Measurements from ENCODE around the gene MSLN. TPM values are rescaled to one million over a fixed set of nuclear protein-coding genes. Genes with fewer than 3 reads are reported as not detected.

The MSLN gene
- total and polyA plus RNA-seq, 2 donors: 0.61 to 2.6 TPM

DNA sequence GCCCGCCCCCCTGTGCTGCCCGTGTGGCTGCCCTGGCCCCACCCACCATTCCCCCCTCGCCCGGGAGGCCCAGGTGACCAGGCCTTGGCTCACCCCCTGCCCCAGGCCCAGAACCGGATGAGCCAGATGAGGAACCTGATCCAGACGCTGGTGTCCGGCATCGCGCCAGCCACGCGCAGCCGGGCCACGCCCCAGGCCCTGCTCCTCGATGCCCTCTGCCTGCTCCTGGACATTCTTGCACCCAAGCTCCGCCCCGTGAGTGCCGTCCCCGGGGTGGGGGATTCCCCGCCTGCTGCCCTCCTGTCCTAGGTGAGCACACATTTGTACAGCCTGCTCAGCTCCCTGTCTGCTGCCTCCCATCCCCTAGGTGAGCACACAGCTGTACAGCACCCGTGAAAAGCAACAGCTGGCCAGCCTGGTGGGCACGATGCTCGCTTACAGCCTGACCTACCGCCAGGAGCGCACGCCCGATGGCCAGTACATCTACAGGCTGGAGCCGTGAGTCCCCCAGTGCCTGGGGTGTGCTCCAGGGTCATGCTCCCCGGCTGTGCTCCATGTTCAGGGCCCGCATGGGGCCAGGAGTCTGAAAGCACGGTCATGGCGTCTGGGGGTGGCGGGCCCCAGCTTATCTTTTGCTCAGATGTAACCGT lies 35.2 kb downstream of the MSLN start:
- DNase-seq (ENCODE audit: low read depth in 6 of 9, low spot score in 9 of 9): no peak
- whole genome bisulfite sequencing: 97% methylated on average over 33 of the region's 33 CpGs
- H3K36me3 ChIP-seq (ENCODE audit: control insufficient read depth in 2 of 2, insufficient read depth in 2 of 2, low read length in 1 of 2): peaks cover 21 to 55% of the 10 kb centered on the region in 2 donors
- no peak overlapping the region for H3K4me3 ChIP-seq (ENCODE audit: low read length in 2 of 2)
- H3K9me3 ChIP-seq (ENCODE audit: control insufficient read depth in 2 of 2, insufficient read depth in 1 of 2, low read length in 1 of 2): peaks cover 2 to 3% of the 10 kb centered on the region in 2 donors
- H3K27me3 ChIP-seq (ENCODE audit: control insufficient read depth in 2 of 2, insufficient read depth in 1 of 2, low read length in 1 of 2): peaks cover 19 to 23% of the 10 kb centered on the region in 2 donors
- H3K4me1 ChIP-seq (ENCODE audit: control insufficient read depth in 2 of 2, insufficient read depth in 2 of 2, low read length in 2 of 2): peaks cover 2 to 6% of the 10 kb centered on the region in 2 donors
- H3K27ac ChIP-seq (ENCODE audit: low read depth in 1 of 2, low read length in 1 of 2): no peak overlapping the region

DNA sequence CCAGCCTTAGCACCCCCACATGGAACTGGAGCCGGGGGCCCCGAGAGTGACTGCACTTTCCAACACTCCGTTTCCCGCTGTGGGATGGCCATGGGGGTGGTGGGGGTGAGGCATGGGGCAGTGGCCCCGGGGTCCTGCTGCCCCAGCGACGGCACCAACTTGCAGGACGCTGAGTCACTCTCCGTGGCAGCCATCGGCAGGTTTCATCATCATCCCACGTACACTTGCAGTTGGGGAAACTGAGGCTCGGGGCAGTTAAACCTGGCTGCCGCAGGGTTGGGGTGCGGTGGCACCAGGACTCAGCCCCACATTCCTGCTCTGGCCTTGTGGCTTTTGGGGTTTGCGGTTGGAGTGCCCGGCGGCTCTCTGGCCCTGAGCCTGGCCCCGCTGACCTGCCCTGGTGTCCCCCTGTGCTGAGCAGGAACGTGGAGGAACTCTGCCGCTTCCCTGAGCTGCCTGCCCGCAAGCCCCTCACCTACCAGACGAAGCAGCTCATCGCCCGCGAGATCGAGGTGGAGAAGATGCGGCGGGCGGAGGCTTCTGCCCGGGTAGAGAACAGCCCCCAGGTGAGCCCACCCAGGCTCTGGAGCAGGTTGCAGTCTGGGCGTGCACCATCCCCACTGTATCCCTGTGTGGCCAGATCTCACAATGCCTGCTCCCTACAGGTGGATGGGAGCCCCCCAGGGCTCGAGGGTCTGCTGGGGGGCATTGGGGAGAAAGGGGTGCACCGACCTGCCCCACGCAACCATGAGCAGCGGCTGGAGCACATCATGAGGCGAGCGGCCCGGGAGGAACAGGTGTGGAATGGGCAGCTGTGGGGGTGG lies 36.0 kb downstream of the MSLN start:
- Histone ChIP-seq H3K4me3 (ENCODE audit: low read length in 2 of 2) (no peak overlapping the region), H3K27me3 (ENCODE audit: control insufficient read depth in 2 of 2, insufficient read depth in 1 of 2, low read length in 1 of 2) (peaks cover 27 to 31% of the 10 kb centered on the region in 2 donors), H3K9me3 (ENCODE audit: control insufficient read depth in 2 of 2, insufficient read depth in 1 of 2, low read length in 1 of 2) (peaks cover 3 to 9% of the 10 kb centered on the region in 2 donors), H3K36me3 (ENCODE audit: control insufficient read depth in 2 of 2, insufficient read depth in 2 of 2, low read length in 1 of 2) (peaks cover 19 to 53% of the 10 kb centered on the region in 2 donors), H3K4me1 (ENCODE audit: control insufficient read depth in 2 of 2, insufficient read depth in 2 of 2, low read length in 2 of 2) (peaks cover 8 to 10% of the 10 kb centered on the region in 2 donors), H3K27ac (ENCODE audit: low read depth in 1 of 2, low read length in 1 of 2) (no peak overlapping the region)
- no peak for DNase-seq (ENCODE audit: low read depth in 6 of 9, low spot score in 9 of 9)
- WGBS: 97% methylated on average over 38 of the region's 38 CpGs

DNA sequence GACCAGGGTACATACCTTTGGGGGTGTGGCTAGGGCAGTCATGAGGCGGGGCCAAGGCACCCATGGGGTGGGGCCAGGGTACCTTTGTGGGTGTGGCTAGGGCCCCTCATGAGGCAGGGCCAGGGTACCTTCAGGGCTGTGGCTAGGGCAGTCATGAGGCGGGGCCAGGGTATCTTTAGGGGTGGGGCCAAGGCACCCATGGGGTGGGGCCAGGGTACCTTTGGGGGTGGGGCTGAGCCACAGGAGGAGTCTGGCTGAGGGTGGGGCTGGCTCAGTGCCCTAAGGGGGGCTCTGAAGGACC lies 36.5 kb downstream of the MSLN start:
- Histone ChIP-seq H3K4me1 (ENCODE audit: control insufficient read depth in 2 of 2, insufficient read depth in 2 of 2, low read length in 2 of 2) (peaks cover 12 to 15% of the 10 kb centered on the region in 2 donors), H3K27me3 (ENCODE audit: control insufficient read depth in 2 of 2, insufficient read depth in 1 of 2, low read length in 1 of 2) (peaks cover 28 to 37% of the 10 kb centered on the region in 2 donors), H3K9me3 (ENCODE audit: control insufficient read depth in 2 of 2, insufficient read depth in 1 of 2, low read length in 1 of 2) (peaks cover 3 to 9% of the 10 kb centered on the region in 2 donors), H3K4me3 (ENCODE audit: low read length in 2 of 2) (no peak overlapping the region), H3K36me3 (ENCODE audit: control insufficient read depth in 2 of 2, insufficient read depth in 2 of 2, low read length in 1 of 2) (peaks cover 14 to 47% of the 10 kb centered on the region in 2 donors), H3K27ac (ENCODE audit: low read depth in 1 of 2, low read length in 1 of 2) (no peak overlapping the region)
- DNase-seq (ENCODE audit: low read depth in 6 of 9, low spot score in 9 of 9): no peak
- 98% methylated on average over 2 of the region's 2 CpGs for WGBS

DNA sequence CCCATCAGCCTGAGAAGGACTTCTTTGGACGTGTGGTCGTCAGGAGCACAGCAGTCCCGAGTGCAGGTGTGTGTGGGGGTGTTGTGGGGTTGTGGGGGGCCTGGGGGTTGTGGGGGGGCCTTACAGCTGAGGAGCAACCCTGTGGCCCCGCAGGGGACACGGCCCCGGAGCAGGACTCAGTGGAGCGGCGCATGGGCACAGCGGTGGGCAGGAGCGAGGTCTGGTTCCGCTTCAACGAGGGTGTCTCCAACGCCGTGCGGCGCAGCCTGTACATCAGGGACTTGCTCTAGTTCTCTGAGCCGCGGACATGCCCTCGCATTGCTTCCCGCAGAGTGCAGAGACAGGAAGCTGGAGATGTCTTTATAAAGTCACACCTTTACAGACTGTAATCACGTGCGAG lies 37.2 kb downstream of the MSLN start:
- H3K4me3 ChIP-seq (ENCODE audit: low read length in 2 of 2): no peak overlapping the region
- H3K36me3 ChIP-seq (ENCODE audit: control insufficient read depth in 2 of 2, insufficient read depth in 2 of 2, low read length in 1 of 2): peaks cover 10 to 41% of the 10 kb centered on the region in 2 donors
- H3K9me3 ChIP-seq (ENCODE audit: control insufficient read depth in 2 of 2, insufficient read depth in 1 of 2, low read length in 1 of 2): peaks cover 3 to 9% of the 10 kb centered on the region in 2 donors
- peaks cover 12 to 21% of the 10 kb centered on the region in 2 donors for H3K4me1 ChIP-seq (ENCODE audit: control insufficient read depth in 2 of 2, insufficient read depth in 2 of 2, low read length in 2 of 2)
- no peak overlapping the region for H3K27ac ChIP-seq (ENCODE audit: low read depth in 1 of 2, low read length in 1 of 2)
- 96% methylated on average over 22 of the region's 22 CpGs for WGBS
- H3K27me3 ChIP-seq (ENCODE audit: control insufficient read depth in 2 of 2, insufficient read depth in 1 of 2, low read length in 1 of 2): peaks cover 28 to 43% of the 10 kb centered on the region in 2 donors
- no peak for DNase-seq (ENCODE audit: low read depth in 6 of 9, low spot score in 9 of 9)

DNA sequence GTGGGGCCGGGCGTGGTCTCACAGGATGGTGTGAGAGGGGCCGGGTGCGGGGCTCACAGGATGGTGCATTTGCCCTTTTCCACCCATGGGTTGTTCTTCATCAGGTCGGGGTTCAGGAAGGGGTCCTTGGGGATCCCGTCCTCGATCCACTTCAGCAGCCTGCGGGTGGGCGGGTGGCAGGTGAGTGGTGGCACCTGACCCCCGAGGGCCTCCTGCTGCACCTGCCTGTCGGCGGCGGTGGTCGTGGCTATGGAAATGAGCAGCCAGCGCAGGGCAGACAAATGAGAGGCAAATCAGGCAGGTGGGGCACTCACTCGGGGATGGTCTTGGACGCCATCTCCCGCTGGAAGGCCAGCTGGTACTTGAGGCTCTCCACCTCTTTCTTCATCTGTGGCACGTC lies 38.1 kb downstream of the MSLN start:
- H3K4me1 ChIP-seq (ENCODE audit: control insufficient read depth in 2 of 2, insufficient read depth in 2 of 2, low read length in 2 of 2): peaks cover 16 to 31% of the 10 kb centered on the region in 2 donors
- H3K27ac ChIP-seq (ENCODE audit: low read depth in 1 of 2, low read length in 1 of 2): no peak overlapping the region
- no peak for DNase-seq (ENCODE audit: low read depth in 6 of 9, low spot score in 9 of 9)
- WGBS: 95% methylated on average over 19 of the region's 19 CpGs
- no peak overlapping the region for H3K4me3 ChIP-seq (ENCODE audit: low read length in 2 of 2)
- H3K27me3 ChIP-seq (ENCODE audit: control insufficient read depth in 2 of 2, insufficient read depth in 1 of 2, low read length in 1 of 2): peaks cover 28 to 50% of the 10 kb centered on the region in 2 donors
- peaks cover 5 to 31% of the 10 kb centered on the region in 2 donors for H3K36me3 ChIP-seq (ENCODE audit: control insufficient read depth in 2 of 2, insufficient read depth in 2 of 2, low read length in 1 of 2)
- peaks cover 3 to 9% of the 10 kb centered on the region in 2 donors for H3K9me3 ChIP-seq (ENCODE audit: control insufficient read depth in 2 of 2, insufficient read depth in 1 of 2, low read length in 1 of 2)

DNA sequence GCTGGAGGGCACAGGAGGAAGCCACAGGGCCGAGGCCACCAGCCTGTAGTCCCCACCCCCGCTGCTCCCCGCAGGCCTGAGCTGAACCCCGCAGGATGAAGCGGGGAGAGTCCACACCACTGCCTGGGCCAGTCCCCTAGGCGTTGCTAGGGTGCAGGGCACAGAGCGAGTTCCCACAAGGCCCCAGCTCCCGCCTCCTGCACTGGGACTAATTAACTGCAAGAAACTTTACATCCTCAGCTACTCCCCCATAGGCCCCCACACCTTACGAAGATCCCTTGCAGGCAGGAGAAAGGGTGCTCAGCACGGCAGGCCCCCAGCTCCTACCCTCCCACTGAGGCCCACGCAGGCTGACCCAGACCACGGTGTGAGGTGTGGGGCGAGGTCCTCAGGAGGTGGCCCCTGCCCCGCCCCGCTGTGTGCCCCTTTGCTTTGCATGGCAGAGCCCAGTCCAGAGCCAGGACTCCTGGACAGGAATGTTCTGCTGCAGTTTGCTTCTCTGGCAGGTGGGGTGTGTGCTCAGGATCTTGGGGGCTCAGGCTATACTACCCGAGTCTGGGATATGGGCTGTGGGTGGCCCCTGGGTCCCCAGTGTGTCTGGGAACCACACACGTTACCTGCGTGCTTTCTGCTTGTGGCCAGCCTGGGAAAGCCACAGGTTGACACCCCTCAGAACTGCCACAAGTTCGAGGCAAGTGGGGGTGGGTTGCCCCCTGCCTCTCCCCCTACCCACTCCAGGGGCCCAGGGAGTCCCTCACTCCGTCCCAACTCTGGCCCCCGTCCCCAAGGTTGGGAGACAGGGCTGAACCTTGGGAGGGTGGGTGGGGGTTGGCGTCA lies 38.8 kb downstream of the MSLN start:
- H3K27me3 ChIP-seq (ENCODE audit: control insufficient read depth in 2 of 2, insufficient read depth in 1 of 2, low read length in 1 of 2): peaks cover 28 to 52% of the 10 kb centered on the region in 2 donors
- 73% methylated on average over 22 of the region's 22 CpGs for WGBS

DNA sequence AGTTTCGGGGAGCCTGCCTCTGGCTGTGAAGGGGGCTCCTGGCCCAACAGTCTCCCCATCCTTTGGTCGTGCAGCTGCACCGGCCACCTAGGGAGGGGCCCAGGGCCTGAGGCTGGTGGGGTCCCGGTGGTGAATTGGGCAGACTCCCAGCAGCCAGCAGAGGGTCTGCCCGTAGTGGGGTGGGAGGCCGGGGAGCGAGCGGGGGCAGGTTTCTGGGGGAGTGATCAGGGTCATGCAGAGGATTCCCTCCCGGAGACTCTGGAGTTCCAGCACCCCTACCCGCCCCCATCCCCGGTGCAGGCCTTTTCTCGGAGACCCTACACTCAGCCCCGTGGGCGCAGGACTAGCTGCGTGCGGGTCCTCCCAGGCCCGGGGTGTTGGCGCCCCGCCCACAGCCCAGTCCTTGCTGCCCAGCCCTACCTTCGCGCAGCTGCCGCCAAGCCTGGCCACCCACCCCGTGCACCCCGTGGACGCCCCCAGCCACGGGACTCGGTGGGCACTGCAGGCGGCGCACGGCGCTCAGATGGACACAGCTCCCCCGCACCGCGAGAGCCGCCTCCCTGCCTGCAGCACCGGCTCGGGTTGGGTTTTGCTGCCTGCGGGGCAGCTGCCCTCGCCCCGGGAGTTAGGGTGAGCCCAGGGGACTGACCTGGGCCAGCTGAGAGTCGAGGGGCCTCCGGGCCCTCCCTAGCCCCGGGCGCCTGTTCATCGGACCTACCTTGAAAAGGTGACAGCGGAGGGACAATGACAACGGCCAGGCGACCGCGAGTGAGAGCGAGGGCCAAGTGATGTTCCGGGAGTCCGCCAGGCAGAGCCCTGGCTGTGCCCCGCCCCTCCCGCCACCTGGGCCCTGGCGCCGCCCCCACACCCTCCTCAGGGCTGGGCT lies 39.7 kb downstream of the MSLN start, which contains the start of gene GNG13:
GNG13 (minus strand) TSS at position 787 of the 886 bp plus-strand sequence. CDS start 1,657 bp downstream, outside the sequence.
- WGBS: 11% methylated on average over 57 of the region's 57 CpGs

More for the DNA sequence above, 38.8 kb downstream of the MSLN start:
- peaks cover 18 to 35% of the 10 kb centered on the region in 2 donors for H3K4me1 ChIP-seq (ENCODE audit: control insufficient read depth in 2 of 2, insufficient read depth in 2 of 2, low read length in 2 of 2)
- no peak overlapping the region for H3K4me3 ChIP-seq (ENCODE audit: low read length in 2 of 2)
- DNase-seq (ENCODE audit: low read depth in 6 of 9, low spot score in 9 of 9): no peak
- H3K27ac ChIP-seq (ENCODE audit: low read depth in 1 of 2, low read length in 1 of 2): no peak overlapping the region
- peaks cover 3 to 9% of the 10 kb centered on the region in 2 donors for H3K9me3 ChIP-seq (ENCODE audit: control insufficient read depth in 2 of 2, insufficient read depth in 1 of 2, low read length in 1 of 2)
- H3K36me3 ChIP-seq (ENCODE audit: control insufficient read depth in 2 of 2, insufficient read depth in 2 of 2, low read length in 1 of 2): peaks cover 5 to 26% of the 10 kb centered on the region in 2 donors

More for the DNA sequence above, 39.7 kb downstream of the MSLN start, which contains the start of gene GNG13:
- H3K4me1 ChIP-seq (ENCODE audit: control insufficient read depth in 2 of 2, insufficient read depth in 2 of 2, low read length in 2 of 2): peaks cover 25 to 44% of the 10 kb centered on the region in 2 donors
- peaks cover 3 to 9% of the 10 kb centered on the region in 2 donors for H3K9me3 ChIP-seq (ENCODE audit: control insufficient read depth in 2 of 2, insufficient read depth in 1 of 2, low read length in 1 of 2)
- peak within 1 kb of the TSS in 1 of 2 donors; percentile 56 for H3K27ac ChIP-seq (ENCODE audit: low read depth in 1 of 2, low read length in 1 of 2)
- H3K36me3 ChIP-seq (ENCODE audit: control insufficient read depth in 2 of 2, insufficient read depth in 2 of 2, low read length in 1 of 2): peaks cover 5 to 20% of the 10 kb centered on the region in 2 donors
- H3K27me3 ChIP-seq (ENCODE audit: control insufficient read depth in 2 of 2, insufficient read depth in 1 of 2, low read length in 1 of 2): peaks cover 28 to 53% of the 10 kb centered on the region in 2 donors
- no peak within 1 kb of the TSS for H3K4me3 ChIP-seq (ENCODE audit: low read length in 2 of 2)
- no peak for DNase-seq (ENCODE audit: low read depth in 6 of 9, low spot score in 9 of 9)
